ENCODE results near the gene ACOX1.

ACOX1 gene

GRCh38 chr17:75931062-75931461, 47.9 kb downstream of the ACOX1 start:
- no peak for DNase-seq

GRCh38 chr17:75927286-75927922, 51.6 kb downstream of the ACOX1 start:
- DNase-seq = no peak

- no peak for DNase-seq
Observed at GRCh38 chr17:75926456-75926855, 52.5 kb downstream of the ACOX1 start.

GRCh38 chr17:75925912-75926311, 53.1 kb downstream of the ACOX1 start:
- DNase-seq = no peak

- no peak for DNase-seq
Observed at GRCh38 chr17:75925103-75925502, 53.9 kb downstream of the ACOX1 start.

- no peak for DNase-seq
Observed at GRCh38 chr17:75922963-75923874, 55.7 kb downstream of the ACOX1 start.

- no peak for DNase-seq
Observed at GRCh38 chr17:75922173-75922961, 56.6 kb downstream of the ACOX1 start.

GRCh38 chr17:75921596-75921995, 57.4 kb downstream of the ACOX1 start:
- DNase-seq = no peak

- no peak for DNase-seq
Observed at GRCh38 chr17:75920045-75920560, 58.9 kb downstream of the ACOX1 start.

GRCh38 chr17:75919611-75920010, 59.4 kb downstream of the ACOX1 start:
- no peak for DNase-seq

- no peak for DNase-seq
Observed at GRCh38 chr17:75917917-75918445, 61.0 kb downstream of the ACOX1 start.

GRCh38 chr17:75917141-75917916, 61.6 kb downstream of the ACOX1 start:
- no peak for DNase-seq

GRCh38 chr17:75915268-75915667, 63.7 kb downstream of the ACOX1 start:
- DNase-seq = no peak

- no peak for DNase-seq
Observed at GRCh38 chr17:75914643-75915267, 64.2 kb downstream of the ACOX1 start.

- no peak for DNase-seq
Observed at GRCh38 chr17:75913537-75914210, 65.3 kb downstream of the ACOX1 start.

GRCh38 chr17:75910699-75911098, 68.3 kb downstream of the ACOX1 start:
- DNase-seq = peak; percentile 58

GRCh38 chr17:75909812-75910274, 69.1 kb downstream of the ACOX1 start:
- DNase-seq = peak; percentile 55

- DNase-seq = peak; percentile 92
Observed at GRCh38 chr17:75909051-75909811, 69.7 kb downstream of the ACOX1 start.

GRCh38 chr17:75908201-75908600, 70.8 kb downstream of the ACOX1 start:
- peak; percentile 90 for DNase-seq
